ENCODE measurements around the gene ARHGAP28. TPM values are rescaled to one million over a fixed set of nuclear protein-coding genes. Genes with fewer than 3 reads are reported as not detected.

Gene ARHGAP28
- polyA plus RNA-seq, 3 donors: not detected

DNA sequence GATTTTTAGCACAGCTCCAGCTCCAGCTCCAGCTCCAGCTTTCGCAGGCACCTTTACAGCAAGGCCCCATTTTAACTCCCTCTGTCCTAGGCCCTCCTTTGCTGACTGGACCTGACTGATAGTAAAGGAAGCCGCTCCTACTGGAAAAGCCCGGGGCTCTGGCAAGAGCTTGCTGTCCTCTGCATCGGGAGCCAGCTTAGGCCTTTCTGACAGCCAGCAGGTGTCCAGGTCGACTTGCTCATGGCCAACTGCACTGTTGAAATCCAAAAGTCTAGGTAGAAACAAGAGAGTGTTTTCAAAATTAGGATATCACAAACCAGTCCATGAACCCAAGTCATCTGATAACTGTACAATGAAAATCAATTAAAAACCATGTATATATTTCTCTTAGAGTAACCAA is 227.0 kb downstream of the ARHGAP28 start:
- Mint-ChIP-seq H3K4me3 (no peak overlapping the region), H3K27ac (no peak overlapping the region), H3K9me3 (peaks cover 0 to 7% (median 0%) of the 10 kb centered on the region in 7 donors), H3K4me1 (no peaks in the 10 kb centered on the region), H3K27me3 (ENCODE audit: low read depth in 3 of 3) (peaks cover 0 to 6% (median 6%) of the 10 kb centered on the region in 3 donors), H3K36me3 (no peaks in the 10 kb centered on the region)
- TF ChIP-seq, protein P1, sequence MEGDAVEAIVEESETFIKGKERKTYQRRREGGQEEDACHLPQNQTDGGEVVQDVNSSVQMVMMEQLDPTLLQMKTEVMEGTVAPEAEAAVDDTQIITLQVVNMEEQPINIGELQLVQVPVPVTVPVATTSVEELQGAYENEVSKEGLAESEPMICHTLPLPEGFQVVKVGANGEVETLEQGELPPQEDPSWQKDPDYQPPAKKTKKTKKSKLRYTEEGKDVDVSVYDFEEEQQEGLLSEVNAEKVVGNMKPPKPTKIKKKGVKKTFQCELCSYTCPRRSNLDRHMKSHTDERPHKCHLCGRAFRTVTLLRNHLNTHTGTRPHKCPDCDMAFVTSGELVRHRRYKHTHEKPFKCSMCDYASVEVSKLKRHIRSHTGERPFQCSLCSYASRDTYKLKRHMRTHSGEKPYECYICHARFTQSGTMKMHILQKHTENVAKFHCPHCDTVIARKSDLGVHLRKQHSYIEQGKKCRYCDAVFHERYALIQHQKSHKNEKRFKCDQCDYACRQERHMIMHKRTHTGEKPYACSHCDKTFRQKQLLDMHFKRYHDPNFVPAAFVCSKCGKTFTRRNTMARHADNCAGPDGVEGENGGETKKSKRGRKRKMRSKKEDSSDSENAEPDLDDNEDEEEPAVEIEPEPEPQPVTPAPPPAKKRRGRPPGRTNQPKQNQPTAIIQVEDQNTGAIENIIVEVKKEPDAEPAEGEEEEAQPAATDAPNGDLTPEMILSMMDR (IDR thresholded peaks at IDR 0.05): no peak
- 97% methylated on average over 4 of the region's 5 CpGs for WGBS (ENCODE audit: insufficient coverage)
- H3K79me2 ChIP-seq (ENCODE audit: insufficient read depth, low read length): no peaks in the 10 kb centered on the region
- H2AFZ ChIP-seq (ENCODE audit: insufficient read depth, low read depth, low read length, poor library complexity, severe bottlenecking): no peak overlapping the region
- no peaks in the 10 kb centered on the region for H3K4me1 ChIP-seq (ENCODE audit: control insufficient read depth in 1 of 2, insufficient read depth in 2 of 2, low read length in 2 of 2)
- H3K36me3 ChIP-seq (replicated peaks in 1 of 2; ENCODE audit: control insufficient read depth in 1 of 2, insufficient read depth in 2 of 2, low read length in 2 of 2): no peaks in the 10 kb centered on the region
- DNase-seq: no peak
- no peaks in the 10 kb centered on the region for H3K9me3 ChIP-seq (replicated peaks in 1 of 2; ENCODE audit: control insufficient read depth in 1 of 2, insufficient read depth in 1 of 2, low read length in 2 of 2)
- H3K27ac ChIP-seq (ENCODE audit: low read depth in 1 of 2, low read length in 2 of 2): no peak overlapping the region
- H4K20me1 ChIP-seq (ENCODE audit: insufficient read depth, low read length): no peaks in the 10 kb centered on the region
- H3K4me2 ChIP-seq (replicated peaks; ENCODE audit: extremely low read depth, low read length, poor library complexity, severe bottlenecking): no peak overlapping the region
- H3K9ac ChIP-seq (ENCODE audit: insufficient read depth, low read length, poor library complexity, severe bottlenecking): no peak overlapping the region
- H3K27me3 ChIP-seq (ENCODE audit: control insufficient read depth in 2 of 2, insufficient read depth in 2 of 2, low read length in 2 of 2): no peaks in the 10 kb centered on the region
- H3K4me3 ChIP-seq (replicated peaks in 1 of 3; ENCODE audit: low read depth in 2 of 3, low read length in 3 of 3): no peak overlapping the region
- intact Hi-C loops (cut with micrococcal nuclease): no loop called here

DNA sequence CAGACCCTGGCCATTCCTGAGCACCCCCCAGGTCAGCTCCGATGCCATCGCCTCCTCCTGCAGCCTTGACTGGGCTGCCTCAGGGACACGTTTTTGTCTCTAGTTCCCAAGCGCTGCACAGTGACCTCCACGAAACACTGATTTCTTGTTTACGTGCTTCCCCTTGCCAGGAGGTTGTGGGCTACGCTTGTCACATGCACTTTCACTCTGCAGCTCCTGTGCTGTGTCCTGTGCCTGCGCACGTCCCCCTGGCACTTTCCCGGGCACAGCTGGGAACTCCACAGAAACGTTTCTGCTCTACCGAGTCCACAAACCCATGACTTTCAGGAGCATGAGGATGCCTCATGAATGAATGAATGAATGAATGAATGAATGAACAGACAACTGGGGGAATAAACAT is 227.5 kb downstream of the ARHGAP28 start:
- no peaks in the 10 kb centered on the region for H3K36me3 ChIP-seq (replicated peaks in 1 of 2; ENCODE audit: control insufficient read depth in 1 of 2, insufficient read depth in 2 of 2, low read length in 2 of 2)

More for the DNA sequence above, 227.5 kb downstream of the ARHGAP28 start:
- Mint-ChIP-seq H3K27ac (no peak overlapping the region), H3K9me3 (peaks cover 0 to 7% (median 0%) of the 10 kb centered on the region in 7 donors), H3K27me3 (ENCODE audit: low read depth in 3 of 3) (peaks cover 0 to 5% (median 4%) of the 10 kb centered on the region in 3 donors), H3K4me1 (no peaks in the 10 kb centered on the region), H3K36me3 (no peaks in the 10 kb centered on the region), H3K4me3 (no peak overlapping the region)
- H3K9me3 ChIP-seq (replicated peaks in 1 of 2; ENCODE audit: control insufficient read depth in 1 of 2, insufficient read depth in 1 of 2, low read length in 2 of 2): no peaks in the 10 kb centered on the region
- TF ChIP-seq, protein P1 (IDR thresholded peaks at IDR 0.05): no peak
- H3K27me3 ChIP-seq (ENCODE audit: control insufficient read depth in 2 of 2, insufficient read depth in 2 of 2, low read length in 2 of 2): no peaks in the 10 kb centered on the region
- DNase-seq: no peak
- H3K79me2 ChIP-seq (ENCODE audit: insufficient read depth, low read length): no peaks in the 10 kb centered on the region
- intact Hi-C loops (cut with micrococcal nuclease): no loop called here
- no peak overlapping the region for H2AFZ ChIP-seq (ENCODE audit: insufficient read depth, low read depth, low read length, poor library complexity, severe bottlenecking)
- H3K9ac ChIP-seq (ENCODE audit: insufficient read depth, low read length, poor library complexity, severe bottlenecking): no peak overlapping the region
- no peak overlapping the region for H3K4me3 ChIP-seq (replicated peaks in 1 of 3; ENCODE audit: low read depth in 2 of 3, low read length in 3 of 3)
- H3K4me2 ChIP-seq (replicated peaks; ENCODE audit: extremely low read depth, low read length, poor library complexity, severe bottlenecking): no peak overlapping the region
- 87% methylated on average over 10 of the region's 12 CpGs for WGBS (ENCODE audit: insufficient coverage)
- no peaks in the 10 kb centered on the region for H3K4me1 ChIP-seq (ENCODE audit: control insufficient read depth in 1 of 2, insufficient read depth in 2 of 2, low read length in 2 of 2)
- H3K27ac ChIP-seq (ENCODE audit: low read depth in 1 of 2, low read length in 2 of 2): no peak overlapping the region
- no peaks in the 10 kb centered on the region for H4K20me1 ChIP-seq (ENCODE audit: insufficient read depth, low read length)
